ENCODE data around the gene ANO6. TPM values are rescaled to one million over a fixed set of nuclear protein-coding genes. Genes with fewer than 3 reads are reported as not detected.

The ANO6 gene
- total and polyA plus RNA-seq, 2 of the 4 experiments (the other 2 are of a cell fraction), result 21.6 to 41.0 TPM

DNA sequence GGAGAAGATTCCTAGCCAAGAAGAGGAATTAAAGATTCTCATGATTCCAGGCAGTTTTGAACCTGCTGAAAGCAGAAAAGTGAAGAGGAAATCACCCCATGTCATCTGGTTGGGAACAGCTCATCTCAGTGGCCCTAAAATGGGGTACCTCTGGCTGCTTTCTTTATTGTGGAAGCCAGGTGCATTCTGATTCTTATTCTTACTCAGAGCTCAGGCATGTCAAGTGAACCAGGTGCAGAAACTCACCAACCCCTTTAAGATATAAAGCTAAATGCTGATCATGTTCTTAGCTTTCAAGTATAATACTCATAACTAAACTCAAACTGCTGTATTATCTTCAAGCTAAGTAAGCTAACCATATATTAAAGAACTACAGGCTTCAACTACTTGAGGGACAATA, 259.7 kb downstream of the ANO6 start:
- H3K79me1 ChIP-seq (ENCODE audit: low read depth in 1 of 2, low read length in 2 of 2), result no peaks in the 10 kb centered on the region
- H3K14ac ChIP-seq (replicated peaks; ENCODE audit: low read depth, low read length), result no peak overlapping the region
- H3K4me2 ChIP-seq (ENCODE audit: low read depth, low read length), result no peak overlapping the region
- in situ Hi-C loops (cut with MboI; ENCODE audit: low sequenced_read_pairs) (no loop called here), intact Hi-C loops (cut with micrococcal nuclease) (no loop called here), dilution Hi-C loops (cut with HindIII; ENCODE audit: low sequenced_read_pairs, unreplicated experiment) (no loop called here)
- ChIA-PET POLR2A (ENCODE audit: unreplicated experiment) (no interaction called here), CTCF (no interaction called here)
- H3K56ac ChIP-seq (ENCODE audit: extremely low read depth, insufficient read depth, low read length), result no peak overlapping the region
- H4K5ac ChIP-seq (ENCODE audit: low read depth, low read length), result no peak overlapping the region
- H3K27me3 ChIP-seq (ENCODE audit: control insufficient read depth, insufficient read depth, low read length), result peaks cover 4% of the 10 kb centered on the region
- no peaks in the 10 kb centered on the region for H3K36me3 ChIP-seq (ENCODE audit: control insufficient read depth, insufficient read depth, low read length)
- no peak overlapping the region for H2AK9ac ChIP-seq (replicated peaks; ENCODE audit: low read depth, low read length, poor library complexity)
- no peak overlapping the region for H4K91ac ChIP-seq (ENCODE audit: insufficient read depth, low read depth, low read length)
- no peak overlapping the region for H3K4ac ChIP-seq (ENCODE audit: low read depth, low read length)
- H2AFZ ChIP-seq (replicated peaks; ENCODE audit: low read length, poor library complexity), result no peak overlapping the region
- H3K27ac ChIP-seq (ENCODE audit: insufficient read depth, low read length), result no peak overlapping the region
- H3K4me1 ChIP-seq (ENCODE audit: control insufficient read depth, insufficient read depth, low read length), result no peaks in the 10 kb centered on the region
- no TSS peak for BruUV-seq (replicated peaks)
- no peaks in the 10 kb centered on the region for H4K20me1 ChIP-seq (ENCODE audit: insufficient read depth, low read length)
- no peak overlapping the region for H2BK20ac ChIP-seq (ENCODE audit: low read depth, low read length)
- 0 out of 2 replicates have a peak, but pooled peaks cover 4% of the 10 kb centered on the region for H3K9me3 ChIP-seq (ENCODE audit: control insufficient read depth, insufficient read depth, low read length)
- DNase-seq (no peak), ATAC-seq (ENCODE audit: low read depth) (no peak)
- no peaks in the 10 kb centered on the region for H3K9me1 ChIP-seq (ENCODE audit: insufficient read depth, low read length)
- no peak overlapping the region for H3K9ac ChIP-seq (ENCODE audit: low read depth, low read length)
- TF ChIP-seq, protein P1, sequence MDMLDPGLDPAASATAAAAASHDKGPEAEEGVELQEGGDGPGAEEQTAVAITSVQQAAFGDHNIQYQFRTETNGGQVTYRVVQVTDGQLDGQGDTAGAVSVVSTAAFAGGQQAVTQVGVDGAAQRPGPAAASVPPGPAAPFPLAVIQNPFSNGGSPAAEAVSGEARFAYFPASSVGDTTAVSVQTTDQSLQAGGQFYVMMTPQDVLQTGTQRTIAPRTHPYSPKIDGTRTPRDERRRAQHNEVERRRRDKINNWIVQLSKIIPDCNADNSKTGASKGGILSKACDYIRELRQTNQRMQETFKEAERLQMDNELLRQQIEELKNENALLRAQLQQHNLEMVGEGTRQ (IDR thresholded peaks at IDR 0.05; ENCODE audit: low read depth, low read length), result no peak
- no peak for TF ChIP-seq SMC3 (IDR thresholded peaks at IDR 0.05; ENCODE audit: low read depth, low read length)
- TF ChIP-seq CEBPB (IDR thresholded peaks at IDR 0.05; ENCODE audit: low read depth, low read length), result no peak
- TF ChIP-seq RCOR1 (IDR thresholded peaks at IDR 0.05; ENCODE audit: insufficient replicate concordance, low read length), result no peak
- no peak for TF ChIP-seq POLR2A (IDR thresholded peaks at IDR 0.05; ENCODE audit: low read depth, low read length)
- TF ChIP-seq MXI1 (IDR thresholded peaks at IDR 0.05; ENCODE audit: borderline replicate concordance, low read depth, low read length), result no peak
- no peak for TF ChIP-seq CHD1 (IDR thresholded peaks at IDR 0.05; ENCODE audit: low read depth, low read length)
- no peak for TF ChIP-seq RFX5 (IDR thresholded peaks at IDR 0.05; ENCODE audit: low read depth, low read length)
- no peak for TF ChIP-seq MAFK (IDR thresholded peaks at IDR 0.05; ENCODE audit: low read depth, low read length)
- TF ChIP-seq, protein P2, sequence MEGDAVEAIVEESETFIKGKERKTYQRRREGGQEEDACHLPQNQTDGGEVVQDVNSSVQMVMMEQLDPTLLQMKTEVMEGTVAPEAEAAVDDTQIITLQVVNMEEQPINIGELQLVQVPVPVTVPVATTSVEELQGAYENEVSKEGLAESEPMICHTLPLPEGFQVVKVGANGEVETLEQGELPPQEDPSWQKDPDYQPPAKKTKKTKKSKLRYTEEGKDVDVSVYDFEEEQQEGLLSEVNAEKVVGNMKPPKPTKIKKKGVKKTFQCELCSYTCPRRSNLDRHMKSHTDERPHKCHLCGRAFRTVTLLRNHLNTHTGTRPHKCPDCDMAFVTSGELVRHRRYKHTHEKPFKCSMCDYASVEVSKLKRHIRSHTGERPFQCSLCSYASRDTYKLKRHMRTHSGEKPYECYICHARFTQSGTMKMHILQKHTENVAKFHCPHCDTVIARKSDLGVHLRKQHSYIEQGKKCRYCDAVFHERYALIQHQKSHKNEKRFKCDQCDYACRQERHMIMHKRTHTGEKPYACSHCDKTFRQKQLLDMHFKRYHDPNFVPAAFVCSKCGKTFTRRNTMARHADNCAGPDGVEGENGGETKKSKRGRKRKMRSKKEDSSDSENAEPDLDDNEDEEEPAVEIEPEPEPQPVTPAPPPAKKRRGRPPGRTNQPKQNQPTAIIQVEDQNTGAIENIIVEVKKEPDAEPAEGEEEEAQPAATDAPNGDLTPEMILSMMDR (conservative IDR thresholded peaks at IDR 0.05; ENCODE audit: low read depth, low read length), result no peak
- no peak for TF ChIP-seq MAZ (IDR thresholded peaks at IDR 0.05; ENCODE audit: borderline replicate concordance, low read depth, low read length)
- TF ChIP-seq BHLHE40 (IDR thresholded peaks at IDR 0.05; ENCODE audit: low read depth, low read length), result no peak
- TF ChIP-seq, protein P3, sequence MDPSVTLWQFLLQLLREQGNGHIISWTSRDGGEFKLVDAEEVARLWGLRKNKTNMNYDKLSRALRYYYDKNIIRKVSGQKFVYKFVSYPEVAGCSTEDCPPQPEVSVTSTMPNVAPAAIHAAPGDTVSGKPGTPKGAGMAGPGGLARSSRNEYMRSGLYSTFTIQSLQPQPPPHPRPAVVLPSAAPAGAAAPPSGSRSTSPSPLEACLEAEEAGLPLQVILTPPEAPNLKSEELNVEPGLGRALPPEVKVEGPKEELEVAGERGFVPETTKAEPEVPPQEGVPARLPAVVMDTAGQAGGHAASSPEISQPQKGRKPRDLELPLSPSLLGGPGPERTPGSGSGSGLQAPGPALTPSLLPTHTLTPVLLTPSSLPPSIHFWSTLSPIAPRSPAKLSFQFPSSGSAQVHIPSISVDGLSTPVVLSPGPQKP (IDR thresholded peaks at IDR 0.05; ENCODE audit: borderline replicate concordance, low read depth, low read length), result no peak
- no peak for TF ChIP-seq NFE2L2 (IDR thresholded peaks at IDR 0.05; ENCODE audit: low read depth, low read length)
- no peak for TF ChIP-seq RAD21 (IDR thresholded peaks at IDR 0.05; ENCODE audit: low read length)
- no peak overlapping the region for H2BK5ac ChIP-seq (ENCODE audit: low read depth, low read length, poor library complexity, severe bottlenecking)
- no peak overlapping the region for H3K4me3 ChIP-seq (ENCODE audit: insufficient read depth, low read depth, low read length)
- no peak overlapping the region for H2AK5ac ChIP-seq (ENCODE audit: low read depth, low read length)
- no peak overlapping the region for H3K18ac ChIP-seq (ENCODE audit: low read depth, low read length)
- H2BK120ac ChIP-seq (ENCODE audit: low read depth, low read length), result no peak overlapping the region
- no peak overlapping the region for H3K23ac ChIP-seq (ENCODE audit: low read depth, low read length)
- H4K8ac ChIP-seq (ENCODE audit: low read depth in 2 of 2, low read length in 2 of 2), result no peak overlapping the region
- no peak overlapping the region for H2BK15ac ChIP-seq (ENCODE audit: low read depth, low read length)

All from IMR-90 (cell line).